ENCODE data around the gene FSTL5. TPM values are rescaled to one million over a fixed set of nuclear protein-coding genes. Genes with fewer than 3 reads are reported as not detected.

The FSTL5 gene
- total and polyA plus RNA-seq, 2 of the 8 experiments (the other 6 are each of a cell fraction or from before 2014, with no cell fraction given): 0.09 to 0.32 TPM

DNA sequence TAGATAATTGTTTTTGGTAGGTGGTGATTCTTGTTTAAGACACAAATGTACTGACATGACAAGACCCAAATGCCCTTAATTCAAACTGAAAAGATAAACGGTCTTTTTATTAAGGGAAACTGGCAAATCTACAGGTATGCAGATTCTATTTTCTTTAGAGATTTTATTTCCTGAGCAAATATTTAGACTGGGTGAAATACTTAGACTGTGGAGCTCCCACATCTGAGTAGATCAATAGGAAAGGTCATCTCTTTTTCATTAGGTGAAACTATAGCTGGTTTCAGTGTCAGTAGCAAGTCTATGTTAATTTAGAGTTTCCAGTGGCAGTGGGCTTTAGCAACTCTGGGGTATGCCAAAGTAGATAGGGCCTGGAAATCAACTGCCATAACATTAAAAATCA, 446.7 kb downstream of the FSTL5 start:
- Histone ChIP-seq H3K18ac (ENCODE audit: extremely low read depth, low read length) (no peak overlapping the region), H4K91ac (replicated peaks; ENCODE audit: insufficient read length, low read length) (no peak overlapping the region), H4K5ac (ENCODE audit: insufficient read length, low read depth, low read length) (no peak overlapping the region), H2BK5ac (ENCODE audit: low read depth, low read length) (no peak overlapping the region), H3K4me3 (ENCODE audit: extremely low read depth in 1 of 4, insufficient read depth in 2 of 4, low read depth in 3 of 4, low read length in 4 of 4) (no peak overlapping the region), H3K27me3 (replicated peaks in 1 of 4; ENCODE audit: control insufficient read depth in 3 of 4, extremely low read depth in 1 of 4, insufficient read depth in 3 of 4, low read length in 3 of 4) (no peaks in the 10 kb centered on the region), H2BK120ac (replicated peaks; ENCODE audit: low read depth, low read length) (no peak overlapping the region), H2BK15ac (ENCODE audit: low read length) (no peak overlapping the region), H3K23ac (ENCODE audit: insufficient read length) (no peak overlapping the region), H3K79me2 (ENCODE audit: control insufficient read depth in 1 of 2, insufficient read depth in 2 of 2, low read length in 2 of 2) (no peaks in the 10 kb centered on the region), H3K4me2 (ENCODE audit: insufficient read depth in 1 of 2, low read depth in 2 of 2, low read length in 2 of 2) (no peak overlapping the region), H2AK5ac (ENCODE audit: low read depth, low read length) (no peak overlapping the region), H4K8ac (ENCODE audit: extremely low read depth, insufficient read depth, low read length) (no peak overlapping the region), H3K4me1 (replicated peaks in 1 of 4; ENCODE audit: control insufficient read depth in 3 of 4, insufficient read depth in 4 of 4, low read length in 3 of 4) (no peaks in the 10 kb centered on the region), H2AFZ (ENCODE audit: low read length) (no peak overlapping the region), H2BK20ac (ENCODE audit: low read length) (no peak overlapping the region), H4K20me1 (replicated peaks in 1 of 2; ENCODE audit: control insufficient read depth in 1 of 2, insufficient read depth in 2 of 2, low read length in 2 of 2) (no peaks in the 10 kb centered on the region), H3K23me2 (ENCODE audit: low read depth, low read length) (no peaks in the 10 kb centered on the region), H3K9ac (replicated peaks in 1 of 4; ENCODE audit: extremely low read depth in 1 of 4, low read depth in 3 of 4, low read length in 3 of 4) (no peak overlapping the region), H2BK12ac (ENCODE audit: low read depth, low read length) (no peak overlapping the region), H3K4ac (replicated peaks; ENCODE audit: insufficient read length, low read depth, low read length) (no peak overlapping the region), H3K14ac (ENCODE audit: insufficient read length) (no peak overlapping the region), H3K27ac (ENCODE audit: low read depth, low read length) (no peak overlapping the region), H3K79me1 (ENCODE audit: low read depth, low read length) (no peaks in the 10 kb centered on the region), H3K9me3 (ENCODE audit: insufficient read depth in 2 of 2, low read depth in 1 of 2, low read length in 1 of 2) (no peaks in the 10 kb centered on the region), H3K36me3 (ENCODE audit: control insufficient read depth in 2 of 4, insufficient read depth in 4 of 4, low read length in 3 of 4) (no peaks in the 10 kb centered on the region), H3K56ac (replicated peaks; ENCODE audit: insufficient read length, low read depth, low read length) (no peak overlapping the region)
- no peak for FAIRE-seq
- no peak for DNase-seq (ENCODE audit: low read depth in 1 of 2, low spot score in 2 of 2)
- 100% methylated on average over 1 of the region's 1 CpG; no CpG with 5 or more reads in 1 of the 2 experiments for WGBS, 2 experiments (ENCODE audit: extremely low coverage in 1 of 2, insufficient coverage in 1 of 2, insufficient read length in 1 of 2, insufficient replicate concordance in 2 of 2, low coverage in 1 of 2, low lambda C conversion rate in 2 of 2, missing lambda C conversion rate in 1 of 2)
- ChIA-PET POLR2A (ENCODE audit: partially characterized antibody) (no interaction called here), CTCF (ENCODE audit: partially characterized antibody) (no interaction called here)
- TF ChIP-seq SP4 (IDR thresholded peaks at IDR 0.05; ENCODE audit: low read length): no peak
- TF ChIP-seq SUZ12 (IDR thresholded peaks at IDR 0.05; ENCODE audit: low read length): no peak
- TF ChIP-seq, protein P1, sequence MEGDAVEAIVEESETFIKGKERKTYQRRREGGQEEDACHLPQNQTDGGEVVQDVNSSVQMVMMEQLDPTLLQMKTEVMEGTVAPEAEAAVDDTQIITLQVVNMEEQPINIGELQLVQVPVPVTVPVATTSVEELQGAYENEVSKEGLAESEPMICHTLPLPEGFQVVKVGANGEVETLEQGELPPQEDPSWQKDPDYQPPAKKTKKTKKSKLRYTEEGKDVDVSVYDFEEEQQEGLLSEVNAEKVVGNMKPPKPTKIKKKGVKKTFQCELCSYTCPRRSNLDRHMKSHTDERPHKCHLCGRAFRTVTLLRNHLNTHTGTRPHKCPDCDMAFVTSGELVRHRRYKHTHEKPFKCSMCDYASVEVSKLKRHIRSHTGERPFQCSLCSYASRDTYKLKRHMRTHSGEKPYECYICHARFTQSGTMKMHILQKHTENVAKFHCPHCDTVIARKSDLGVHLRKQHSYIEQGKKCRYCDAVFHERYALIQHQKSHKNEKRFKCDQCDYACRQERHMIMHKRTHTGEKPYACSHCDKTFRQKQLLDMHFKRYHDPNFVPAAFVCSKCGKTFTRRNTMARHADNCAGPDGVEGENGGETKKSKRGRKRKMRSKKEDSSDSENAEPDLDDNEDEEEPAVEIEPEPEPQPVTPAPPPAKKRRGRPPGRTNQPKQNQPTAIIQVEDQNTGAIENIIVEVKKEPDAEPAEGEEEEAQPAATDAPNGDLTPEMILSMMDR (IDR thresholded peaks at IDR 0.05; ENCODE audit: control extremely low read depth in 1 of 3, insufficient read depth in 1 of 3, low read depth in 1 of 3, low read length in 3 of 3): no peak
- TF ChIP-seq, protein P2, sequence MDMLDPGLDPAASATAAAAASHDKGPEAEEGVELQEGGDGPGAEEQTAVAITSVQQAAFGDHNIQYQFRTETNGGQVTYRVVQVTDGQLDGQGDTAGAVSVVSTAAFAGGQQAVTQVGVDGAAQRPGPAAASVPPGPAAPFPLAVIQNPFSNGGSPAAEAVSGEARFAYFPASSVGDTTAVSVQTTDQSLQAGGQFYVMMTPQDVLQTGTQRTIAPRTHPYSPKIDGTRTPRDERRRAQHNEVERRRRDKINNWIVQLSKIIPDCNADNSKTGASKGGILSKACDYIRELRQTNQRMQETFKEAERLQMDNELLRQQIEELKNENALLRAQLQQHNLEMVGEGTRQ (IDR thresholded peaks at IDR 0.05; ENCODE audit: low read length): no peak
- no peak for TF ChIP-seq POU5F1 (IDR thresholded peaks at IDR 0.05; ENCODE audit: low read depth, low read length)
- no peak for TF ChIP-seq ZNF274 (IDR thresholded peaks at IDR 0.05; ENCODE audit: borderline replicate concordance, extremely low read depth, low read length)
- no peak for TF ChIP-seq NRF1 (IDR thresholded peaks at IDR 0.05; ENCODE audit: low read depth, low read length)

Measured in H1 (cell line).